HEK293 (cell line): ENCODE results near the gene NTN4.

Experiments used
- CTCF ChIA-PET: fragments of 350-600 bp; formaldehyde crosslinking; extraction: SDS; loops from one replicate; lab custom pipeline; 2021; ENCODE audit warnings: antibody characterized with exemption; lab: Yijun Ruan, JAX
- POLR2A ChIA-PET: fragments of 300-600 bp; formaldehyde crosslinking; extraction: SDS; loops from one replicate; lab custom pipeline; 2020; ENCODE audit warnings: antibody characterized with exemption, inconsistent platforms; lab: Yijun Ruan, JAX
- H3K27ac ChIP-seq: fragments of 200-500 bp; sonication (Bioruptor generic); 2 replicates; pipeline ENCODE4 v1.5.1; 2014; ENCODE audit warnings: low read depth, low read length, control low read depth, inconsistent platforms; ENCODE audit errors: extremely low read depth
- H3K36me3 ChIP-seq, 2 experiments: fragments of 200-500 bp in 1 of 2; sonication (Bioruptor generic) in 1 of 2; 1 replicate in 1 of 2; 2 replicates in 1 of 2; pipeline ENCODE4 v1.5.1; 2014 to 2017; ENCODE audit warnings: inconsistent platforms in 2 of 2, low read length in 2 of 2; ENCODE audit not compliant: control insufficient read depth in 2 of 2, insufficient read depth in 1 of 2
- H3K4me1 ChIP-seq: fragments of 200-500 bp; sonication (Bioruptor generic); 2 replicates; pipeline ENCODE4 v1.5.1; 2014; ENCODE audit warnings: mild to moderate bottlenecking, low read length, inconsistent platforms; ENCODE audit not compliant: control insufficient read depth, insufficient read depth
- H3K4me3 ChIP-seq: 2 replicates; pipeline ENCODE4 v1.5.1; 2011; ENCODE audit warnings: low read depth, mild to moderate bottlenecking, control low read depth, low read length, moderate library complexity
- H3K9me3 ChIP-seq: fragments of 200-500 bp; sonication (Bioruptor generic); 2 replicates; pipeline ENCODE4 v1.5.1; 2014; ENCODE audit warnings: low read depth, low read length, inconsistent platforms; ENCODE audit not compliant: control insufficient read depth, insufficient read depth
- BCL11A ChIP-seq: fragments of 450-650 bp; formaldehyde crosslinking; IDR thresholded peaks from 2 replicates; pipeline ENCODE4 v1.5.1; 2016; ENCODE audit warnings: low read depth, missing biosample characterization, missing genetic modification characterization
- KLF10 ChIP-seq: fragments of 450-650 bp; IDR thresholded peaks from 2 replicates; pipeline ENCODE4 v1.5.1; 2018; ENCODE audit warnings: missing biosample characterization, mild to moderate bottlenecking, missing genetic modification characterization
- PRDM6 ChIP-seq: fragments of 450-650 bp; formaldehyde crosslinking; IDR thresholded peaks from 2 replicates; pipeline ENCODE4 v1.5.1; 2017; ENCODE audit warnings: missing biosample characterization, missing genetic modification characterization
- RBAK ChIP-seq: fragments of 450-650 bp; formaldehyde crosslinking; IDR thresholded peaks from 2 replicates; pipeline ENCODE4 v1.5.1; 2016; ENCODE audit warnings: missing biosample characterization, missing genetic modification characterization
- REST ChIP-seq: fragments of 450-650 bp; formaldehyde crosslinking; IDR thresholded peaks from 2 replicates; pipeline ENCODE4 v1.5.1; 2016; ENCODE audit warnings: missing biosample characterization, missing genetic modification characterization
- SCRT2 ChIP-seq: fragments of 450-650 bp; formaldehyde crosslinking; IDR thresholded peaks from 2 replicates; pipeline ENCODE4 v1.5.1; 2016; ENCODE audit warnings: missing biosample characterization, missing genetic modification characterization
- YY1 ChIP-seq: fragments of 450-650 bp; formaldehyde crosslinking; IDR thresholded peaks from 2 replicates; pipeline ENCODE4 v1.5.1; 2018; ENCODE audit warnings: missing biosample characterization, missing genetic modification characterization
- ZEB2 ChIP-seq: fragments of 450-650 bp; formaldehyde crosslinking; IDR thresholded peaks from 2 replicates; pipeline ENCODE4 v1.5.1; 2016; ENCODE audit warnings: missing biosample characterization, missing genetic modification characterization
- ZFP41 ChIP-seq: fragments of 450-650 bp; formaldehyde crosslinking; IDR thresholded peaks from 2 replicates; pipeline ENCODE4 v1.5.1; 2016; ENCODE audit warnings: missing biosample characterization, missing genetic modification characterization, borderline replicate concordance
- ZFP69B ChIP-seq: fragments of 450-650 bp; formaldehyde crosslinking; IDR thresholded peaks from 2 replicates; pipeline ENCODE4 v1.5.1; 2016; ENCODE audit warnings: missing biosample characterization, missing genetic modification characterization
- ZNF121 ChIP-seq: fragments of 450-650 bp; formaldehyde crosslinking; IDR thresholded peaks from 2 replicates; pipeline ENCODE4 v1.5.1; 2016; ENCODE audit warnings: missing biosample characterization, missing genetic modification characterization
- ZNF2 ChIP-seq: fragments of 450-650 bp; formaldehyde crosslinking; IDR thresholded peaks from 2 replicates; pipeline ENCODE4 v1.5.1; 2016; ENCODE audit warnings: missing biosample characterization, missing genetic modification characterization
- ZNF341 ChIP-seq: fragments of 450-650 bp; formaldehyde crosslinking; IDR thresholded peaks from 2 replicates; pipeline ENCODE4; 2016; ENCODE audit warnings: low read depth, missing biosample characterization, missing genetic modification characterization
- ZNF548 ChIP-seq: fragments of 450-650 bp; formaldehyde crosslinking; IDR thresholded peaks from 2 replicates; pipeline ENCODE4 v1.5.1; 2016; ENCODE audit warnings: missing biosample characterization, missing genetic modification characterization
- ZNF701 ChIP-seq: fragments of 450-650 bp; formaldehyde crosslinking; IDR thresholded peaks from 2 replicates; pipeline ENCODE4 v1.5.1; 2016; ENCODE audit warnings: missing biosample characterization, missing genetic modification characterization
- ZNF837 ChIP-seq: fragments of 450-650 bp; formaldehyde crosslinking; IDR thresholded peaks from 2 replicates; pipeline ENCODE4 v1.5.1; 2016; ENCODE audit warnings: missing biosample characterization, missing genetic modification characterization
- TF ChIP-seq, protein P1 (sequence below): fragments of 450-650 bp; formaldehyde crosslinking; IDR thresholded peaks from 2 replicates; pipeline ENCODE4 v1.5.1; 2016; ENCODE audit warnings: missing biosample characterization, missing genetic modification characterization
- TF ChIP-seq, protein P2 (sequence below): fragments of 450-650 bp; formaldehyde crosslinking; IDR thresholded peaks from 2 replicates; pipeline ENCODE4 v1.5.1; 2016; ENCODE audit warnings: missing biosample characterization, missing genetic modification characterization
- TF ChIP-seq, protein P3 (sequence below): fragments of 450-650 bp; formaldehyde crosslinking; IDR thresholded peaks from 2 replicates; pipeline ENCODE4 v1.5.1; 2016; ENCODE audit warnings: missing biosample characterization, missing genetic modification characterization

NTN4 gene

DNA sequence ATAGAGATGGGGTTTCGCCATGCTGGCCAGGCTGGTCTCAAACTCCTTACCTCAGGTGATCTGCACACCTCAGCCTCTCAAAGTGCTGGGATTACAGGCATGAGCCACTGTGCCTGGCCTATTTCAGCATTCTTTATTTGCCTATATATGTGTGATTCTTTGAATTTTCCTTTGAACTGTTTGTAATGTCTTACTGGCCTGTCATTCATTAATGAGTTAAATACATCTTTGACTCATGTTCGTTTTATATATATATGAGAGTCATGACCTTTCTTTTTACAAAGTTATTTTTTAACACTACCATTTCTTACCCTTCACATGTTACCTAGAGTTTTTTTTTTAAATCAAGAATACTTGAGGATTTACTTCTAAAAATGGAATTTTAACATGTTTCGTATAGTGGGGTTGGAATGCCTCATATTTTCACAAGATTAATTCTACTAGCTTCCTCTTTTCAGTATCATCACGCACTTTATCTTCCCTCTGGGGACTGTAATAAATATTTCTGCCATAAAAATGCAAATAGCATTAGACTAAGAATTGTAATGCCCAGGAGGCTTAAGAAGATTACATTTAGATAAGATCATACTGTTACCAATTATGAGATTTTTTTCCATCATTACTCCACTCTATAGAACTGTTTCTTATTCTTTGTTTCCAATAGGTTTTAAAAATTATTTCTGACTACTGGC is 66.7 kb downstream of the NTN4 start (continued):
- TF ChIP-seq PRDM6: peak; percentile 56

DNA sequence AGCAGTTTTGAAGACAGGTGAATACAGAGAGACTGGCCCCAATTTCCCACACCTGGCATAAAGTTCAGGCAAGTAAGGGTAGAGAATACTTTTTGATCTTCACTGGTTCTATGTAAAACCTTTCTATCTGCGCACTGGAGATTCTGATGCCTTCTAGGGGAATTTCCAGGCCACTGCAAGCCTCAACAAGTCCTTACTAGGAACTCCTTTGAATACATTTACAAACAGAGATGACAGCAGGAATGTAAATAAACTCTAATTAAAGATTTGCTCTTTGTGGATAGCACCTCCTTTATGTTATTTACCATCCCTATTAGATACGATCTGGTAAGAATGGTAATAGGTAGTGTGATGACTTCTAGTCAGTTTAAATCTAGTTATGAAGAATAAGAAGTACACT is 69.2 kb downstream of the NTN4 start:
- POLR2A ChIA-PET: no interaction called here
- Histone ChIP-seq H3K4me3 (no peak overlapping the region), H3K36me3 (no peaks in the 10 kb centered on the region), H3K27ac (no peak overlapping the region), H3K9me3 (no peaks in the 10 kb centered on the region; the same call in 1 of the 2 replicates)
- TF ChIP-seq, protein P1, sequence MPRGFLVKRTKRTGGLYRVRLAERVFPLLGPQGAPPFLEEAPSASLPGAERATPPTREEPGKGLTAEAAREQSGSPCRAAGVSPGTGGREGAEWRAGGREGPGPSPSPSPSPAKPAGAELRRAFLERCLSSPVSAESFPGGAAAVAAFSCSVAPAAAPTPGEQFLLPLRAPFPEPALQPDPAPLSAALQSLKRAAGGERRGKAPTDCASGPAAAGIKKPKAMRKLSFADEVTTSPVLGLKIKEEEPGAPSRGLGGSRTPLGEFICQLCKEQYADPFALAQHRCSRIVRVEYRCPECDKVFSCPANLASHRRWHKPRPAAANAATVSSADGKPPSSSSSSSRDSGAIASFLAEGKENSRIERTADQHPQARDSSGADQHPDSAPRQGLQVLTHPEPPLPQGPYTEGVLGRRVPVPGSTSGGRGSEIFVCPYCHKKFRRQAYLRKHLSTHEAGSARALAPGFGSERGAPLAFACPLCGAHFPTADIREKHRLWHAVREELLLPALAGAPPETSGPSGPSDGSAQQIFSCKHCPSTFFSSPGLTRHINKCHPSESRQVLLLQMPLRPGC (tag by site-specific recombination): no peak
- TF ChIP-seq SCRT2 (tag by site-specific recombination) (peak; percentile 53), REST (tag by site-specific recombination) (no peak), ZFP69B (tag by site-specific recombination) (no peak)
- TF ChIP-seq, protein P2, sequence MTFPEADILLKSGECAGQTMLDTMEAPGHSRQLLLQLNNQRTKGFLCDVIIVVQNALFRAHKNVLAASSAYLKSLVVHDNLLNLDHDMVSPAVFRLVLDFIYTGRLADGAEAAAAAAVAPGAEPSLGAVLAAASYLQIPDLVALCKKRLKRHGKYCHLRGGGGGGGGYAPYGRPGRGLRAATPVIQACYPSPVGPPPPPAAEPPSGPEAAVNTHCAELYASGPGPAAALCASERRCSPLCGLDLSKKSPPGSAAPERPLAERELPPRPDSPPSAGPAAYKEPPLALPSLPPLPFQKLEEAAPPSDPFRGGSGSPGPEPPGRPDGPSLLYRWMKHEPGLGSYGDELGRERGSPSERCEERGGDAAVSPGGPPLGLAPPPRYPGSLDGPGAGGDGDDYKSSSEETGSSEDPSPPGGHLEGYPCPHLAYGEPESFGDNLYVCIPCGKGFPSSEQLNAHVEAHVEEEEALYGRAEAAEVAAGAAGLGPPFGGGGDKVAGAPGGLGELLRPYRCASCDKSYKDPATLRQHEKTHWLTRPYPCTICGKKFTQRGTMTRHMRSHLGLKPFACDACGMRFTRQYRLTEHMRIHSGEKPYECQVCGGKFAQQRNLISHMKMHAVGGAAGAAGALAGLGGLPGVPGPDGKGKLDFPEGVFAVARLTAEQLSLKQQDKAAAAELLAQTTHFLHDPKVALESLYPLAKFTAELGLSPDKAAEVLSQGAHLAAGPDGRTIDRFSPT (tag by site-specific recombination): no peak
- TF ChIP-seq, protein P3, sequence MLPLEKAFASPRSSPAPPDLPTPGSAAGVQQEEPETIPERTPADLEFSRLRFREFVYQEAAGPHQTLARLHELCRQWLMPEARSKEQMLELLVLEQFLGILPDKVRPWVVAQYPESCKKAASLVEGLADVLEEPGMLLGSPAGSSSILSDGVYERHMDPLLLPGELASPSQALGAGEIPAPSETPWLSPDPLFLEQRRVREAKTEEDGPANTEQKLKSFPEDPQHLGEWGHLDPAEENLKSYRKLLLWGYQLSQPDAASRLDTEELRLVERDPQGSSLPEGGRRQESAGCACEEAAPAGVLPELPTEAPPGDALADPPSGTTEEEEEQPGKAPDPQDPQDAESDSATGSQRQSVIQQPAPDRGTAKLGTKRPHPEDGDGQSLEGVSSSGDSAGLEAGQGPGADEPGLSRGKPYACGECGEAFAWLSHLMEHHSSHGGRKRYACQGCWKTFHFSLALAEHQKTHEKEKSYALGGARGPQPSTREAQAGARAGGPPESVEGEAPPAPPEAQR: no peak
- TF ChIP-seq, all 188 proteins: peak for 1
- CTCF ChIA-PET: no interaction called here
- peaks cover 5% of the 10 kb centered on the region; the same call in 1 of the 2 replicates for H3K4me1 ChIP-seq

GRCh38 chr12:95720146-95720545 is 70.4 kb downstream of the NTN4 start:
- Histone ChIP-seq H3K9me3 (no peaks in the 10 kb centered on the region), H3K27ac (no peak overlapping the region), H3K4me3 (no peak overlapping the region), H3K36me3 (no peaks in the 10 kb centered on the region), H3K4me1 (peaks cover 7% of the 10 kb centered on the region; the same call in 1 of the 2 replicates)
- POLR2A ChIA-PET: no interaction called here
- CTCF ChIA-PET: interaction anchor here (1.0 kb wide), 1 partner anchor 95 kb away, joined by 4 read pairs; no protein-coding TSS in a partner anchor
- TF ChIP-seq ZNF701: no peak
- no peak for TF ChIP-seq ZFP41
- no peak for TF ChIP-seq ZFP69B (tag by site-specific recombination)
- TF ChIP-seq ZEB2 (tag by site-specific recombination): no peak
- no peak for TF ChIP-seq ZNF341 (tag by site-specific recombination)
- no peak for TF ChIP-seq ZNF548 (tag by site-specific recombination)
- no peak for TF ChIP-seq BCL11A (tag by site-specific recombination)
- no peak for TF ChIP-seq ZNF837
- no peak for TF ChIP-seq RBAK
- no peak for TF ChIP-seq KLF10 (tag by site-specific recombination)
- TF ChIP-seq YY1 (tag by site-specific recombination): no peak
- no peak for TF ChIP-seq ZNF2 (tag by site-specific recombination)
- TF ChIP-seq ZNF121 (tag by site-specific recombination): no peak
